HG02571 (cell line): ENCODE results near the gene PCSK5.

Experiments used
- ATAC-seq: cut with Tn5 transposase; IDR thresholded peaks from one replicate; pipeline ENCODE4 v1.9.1; 2021; ENCODE audit warnings: mild to moderate bottlenecking, moderate library complexity; ENCODE audit not compliant: unreplicated experiment

The PCSK5 gene

DNA sequence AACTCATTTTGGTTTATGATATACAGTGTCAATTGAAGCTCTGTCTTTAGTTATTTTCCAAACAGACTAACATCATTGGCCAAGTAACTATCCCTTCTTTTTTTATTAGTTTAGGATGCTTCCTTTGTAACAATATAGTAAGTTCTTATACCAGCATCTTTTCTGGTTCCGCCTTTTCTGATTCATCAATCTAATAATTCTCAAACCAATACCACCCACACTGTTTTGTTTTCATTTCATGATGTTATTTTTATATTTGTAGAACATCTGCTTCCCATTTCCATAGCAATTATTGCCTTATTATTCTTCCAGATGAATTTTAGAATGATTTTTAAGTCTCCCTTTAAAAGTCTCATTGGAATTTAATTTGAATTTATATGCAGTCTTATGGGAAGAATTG, 285.7 kb downstream of the PCSK5 start:
- ATAC-seq, result no peak

DNA sequence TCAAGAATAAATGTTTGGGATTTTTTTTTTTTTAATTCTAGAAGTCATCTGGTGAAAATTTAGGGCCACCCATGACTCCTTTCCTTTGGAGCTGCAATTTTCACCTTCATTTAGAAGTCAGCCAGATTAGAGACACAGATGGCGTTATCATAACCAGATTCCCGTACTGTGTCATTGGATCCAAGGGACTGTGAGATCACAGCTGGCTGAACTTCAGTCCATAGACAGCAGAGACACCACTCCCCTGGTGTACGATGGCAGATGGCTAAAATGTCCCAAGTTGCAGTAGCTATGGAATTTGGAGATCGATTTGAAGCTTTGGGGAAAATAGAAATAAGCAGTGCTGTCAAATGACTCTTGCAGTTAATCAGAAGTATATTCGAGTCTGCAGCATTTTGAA, 287.5 kb downstream of the PCSK5 start:
- ATAC-seq, result no peak

DNA sequence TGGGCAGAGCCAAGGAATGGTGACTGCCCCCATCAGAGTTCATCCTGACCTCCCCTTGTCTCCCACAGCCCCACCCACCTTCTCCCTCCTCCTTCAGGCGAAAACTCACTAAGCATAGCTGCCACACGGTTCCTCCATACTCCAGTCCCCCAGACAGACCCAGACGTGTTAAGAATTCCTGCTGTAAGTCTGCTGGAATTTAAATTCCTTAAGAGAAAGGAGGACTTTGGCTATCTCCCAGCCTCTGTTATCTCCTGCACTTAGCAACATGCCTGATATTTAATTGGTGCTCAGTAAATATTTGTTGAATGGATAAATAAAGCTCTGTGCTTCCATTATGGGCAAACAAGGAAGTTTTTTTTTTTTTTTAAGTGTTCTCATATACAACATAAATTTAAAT, 290.1 kb downstream of the PCSK5 start:
- ATAC-seq, result no peak

DNA sequence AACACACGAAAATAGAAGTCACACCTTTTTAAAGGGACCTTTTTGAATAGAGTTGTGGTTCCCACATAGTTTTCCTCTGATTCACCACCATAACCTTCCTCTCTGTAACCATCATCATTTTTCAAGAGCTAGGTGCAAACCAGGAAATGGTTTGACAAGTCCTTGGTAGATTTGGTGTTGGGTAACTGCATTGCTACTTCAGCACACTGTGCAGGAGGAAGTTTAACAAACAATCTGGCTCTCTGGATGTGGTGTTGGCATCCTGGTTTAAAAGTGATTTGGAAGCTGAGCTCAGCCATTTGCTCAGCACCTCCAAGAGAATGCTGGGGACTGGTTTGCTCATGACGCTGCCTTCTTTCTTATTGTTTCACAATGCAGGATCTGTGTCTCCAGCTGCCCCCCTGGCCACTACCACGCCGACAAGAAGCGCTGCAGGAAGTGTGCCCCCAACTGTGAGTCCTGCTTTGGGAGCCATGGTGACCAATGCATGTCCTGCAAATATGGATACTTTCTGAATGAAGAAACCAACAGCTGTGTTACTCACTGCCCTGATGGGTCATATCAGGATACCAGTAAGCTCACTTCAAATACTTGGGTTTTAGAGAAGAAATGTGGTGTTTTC, 290.7 kb downstream of the PCSK5 start:
- ATAC-seq, result no peak

DNA sequence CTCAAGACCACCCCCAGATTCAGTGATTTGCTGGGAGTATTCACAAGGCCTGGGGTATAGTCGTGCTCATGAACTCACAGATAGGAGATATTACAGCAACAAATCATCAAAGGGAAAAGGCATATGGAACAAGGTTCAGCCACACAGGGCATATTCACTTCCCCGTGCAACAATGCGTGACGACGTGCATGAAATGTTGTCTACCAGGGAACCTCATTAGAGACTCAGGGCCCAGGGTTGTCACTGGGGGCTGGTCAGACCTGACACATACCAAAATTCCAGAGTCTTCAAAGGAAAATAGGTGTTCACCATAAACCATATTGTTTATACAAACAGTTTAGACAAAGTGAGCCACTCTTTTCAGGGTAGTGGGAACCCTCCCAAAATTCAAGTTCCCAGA, 291.3 kb downstream of the PCSK5 start:
- ATAC-seq, result no peak

DNA sequence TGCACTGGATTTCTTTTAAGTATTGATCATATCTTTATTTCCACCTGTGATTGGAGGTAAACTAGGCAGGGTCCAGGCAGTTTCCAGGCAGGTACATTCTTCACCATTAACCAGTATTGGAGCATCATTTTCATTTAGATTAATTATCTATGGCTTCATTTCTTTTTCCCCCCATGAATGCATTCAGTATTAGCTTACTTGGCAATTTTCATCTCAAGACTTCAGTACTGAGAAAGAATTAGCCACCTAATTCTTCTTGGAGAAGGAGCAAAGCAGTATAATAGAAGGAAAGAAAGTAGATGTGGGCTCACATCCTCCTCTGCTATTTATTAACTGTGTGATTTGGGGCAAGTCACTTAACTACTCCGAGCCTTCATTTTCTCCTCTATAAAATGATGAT, 295.0 kb downstream of the PCSK5 start:
- ATAC-seq, result no peak

DNA sequence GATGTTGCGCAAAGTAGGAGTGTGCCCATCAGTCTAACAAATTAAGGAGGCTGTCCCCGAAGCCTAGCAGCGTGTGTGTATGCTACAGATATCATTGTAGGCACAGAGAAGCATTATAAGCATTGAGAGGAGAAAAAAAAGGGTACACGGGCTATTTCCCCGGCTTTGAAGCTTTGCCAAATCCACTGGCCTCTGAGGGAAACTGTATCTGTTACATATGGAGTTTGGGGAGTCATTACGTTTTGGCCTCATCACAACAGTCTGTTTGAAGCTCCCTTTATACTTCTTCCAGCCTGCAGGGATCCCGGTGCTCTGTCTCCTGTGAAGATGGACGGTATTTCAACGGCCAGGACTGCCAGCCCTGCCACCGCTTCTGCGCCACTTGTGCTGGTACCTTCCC, 297.8 kb downstream of the PCSK5 start:
- no peak for ATAC-seq

DNA sequence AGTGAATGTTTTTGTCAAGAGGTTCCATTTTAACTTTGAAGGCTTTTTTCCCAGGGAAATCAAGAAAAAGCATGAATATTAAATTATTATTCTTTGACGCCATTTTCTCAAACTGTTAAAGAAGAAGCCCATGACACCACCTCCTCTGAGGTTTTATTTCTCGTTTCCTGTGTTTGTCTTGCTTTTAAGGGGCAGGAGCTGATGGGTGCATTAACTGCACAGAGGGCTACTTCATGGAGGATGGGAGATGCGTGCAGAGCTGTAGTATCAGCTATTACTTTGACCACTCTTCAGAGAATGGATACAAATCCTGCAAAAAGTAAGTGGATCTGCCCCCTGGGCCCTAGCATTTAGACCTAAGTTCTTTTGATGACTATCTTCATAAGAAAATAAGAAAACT, 298.4 kb downstream of the PCSK5 start:
- no peak for ATAC-seq

DNA sequence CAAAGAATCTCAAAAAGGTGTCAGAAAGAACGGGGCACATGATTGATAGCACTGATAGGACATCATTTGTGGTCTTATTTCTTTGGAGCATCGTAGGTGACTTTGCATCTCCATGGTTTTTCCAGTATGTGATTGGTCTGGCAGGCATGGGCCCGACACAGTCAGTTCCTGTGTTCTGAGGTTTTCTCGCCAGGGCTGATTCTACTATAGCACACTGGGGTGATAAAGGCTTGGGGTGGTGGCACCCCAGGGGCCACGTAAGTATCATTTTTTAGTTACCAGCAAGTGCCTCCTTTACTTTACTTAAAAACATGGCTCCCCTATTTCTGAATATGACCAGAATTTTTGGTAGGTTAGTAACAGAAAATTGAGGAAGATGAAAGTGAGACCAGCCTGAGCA, 301.0 kb downstream of the PCSK5 start:
- ATAC-seq, result no peak

DNA sequence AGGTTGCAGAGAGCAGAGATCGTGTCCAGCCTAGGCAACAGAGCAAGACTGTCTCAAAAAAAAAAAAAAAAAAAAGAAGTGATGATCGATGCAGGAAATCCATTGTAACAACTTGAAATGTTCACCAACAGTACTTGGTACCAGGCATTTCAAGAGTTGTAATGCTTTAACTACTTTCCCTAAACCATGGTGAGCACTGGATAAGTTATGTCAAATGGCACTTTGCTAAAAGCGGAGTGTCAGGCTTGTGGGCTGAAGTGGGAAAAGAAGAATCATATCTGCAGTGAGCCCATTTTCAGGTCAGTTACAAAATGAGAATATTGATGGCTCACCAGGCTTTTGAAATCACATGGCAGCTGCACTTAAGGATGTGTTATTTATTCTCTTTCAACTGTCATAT, 301.5 kb downstream of the PCSK5 start:
- no peak for ATAC-seq

DNA sequence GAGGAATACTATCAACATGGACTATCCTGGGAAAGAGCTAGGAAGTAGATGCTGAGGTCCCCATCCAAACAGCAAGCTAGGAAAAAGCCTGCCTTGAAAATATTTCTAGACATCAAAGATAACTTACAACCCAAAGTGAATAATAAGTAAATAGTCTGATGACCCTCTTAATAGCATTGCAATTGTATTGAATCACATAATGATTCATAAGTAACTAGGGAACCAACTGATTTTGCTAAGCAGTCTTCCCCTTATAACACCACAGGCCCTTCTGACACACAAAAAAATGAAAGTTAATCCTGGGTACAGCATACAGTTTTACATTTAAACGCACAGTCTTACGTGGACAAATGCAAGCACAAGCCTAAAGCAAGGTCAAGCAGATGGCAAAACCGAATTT, 304.4 kb downstream of the PCSK5 start:
- no peak for ATAC-seq

DNA sequence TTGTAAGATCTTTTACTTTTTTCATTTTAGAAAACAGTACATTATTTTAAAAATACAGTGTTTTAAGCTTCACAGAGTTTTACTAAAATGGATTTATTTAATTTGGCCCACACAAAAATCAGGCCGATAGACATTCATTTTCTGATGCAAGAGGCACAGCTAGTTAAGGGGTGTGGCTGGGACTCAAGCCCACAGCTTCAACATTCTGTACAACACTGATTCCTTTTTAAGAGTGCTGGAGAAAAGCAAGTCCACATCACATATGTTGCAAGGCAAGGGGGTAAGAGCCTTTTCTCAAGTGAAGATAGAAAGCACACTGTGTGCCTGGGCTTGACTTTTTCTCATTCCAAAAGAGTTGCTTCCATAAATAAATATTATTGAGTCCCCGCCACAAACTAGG, 307.9 kb downstream of the PCSK5 start:
- no peak for ATAC-seq

DNA sequence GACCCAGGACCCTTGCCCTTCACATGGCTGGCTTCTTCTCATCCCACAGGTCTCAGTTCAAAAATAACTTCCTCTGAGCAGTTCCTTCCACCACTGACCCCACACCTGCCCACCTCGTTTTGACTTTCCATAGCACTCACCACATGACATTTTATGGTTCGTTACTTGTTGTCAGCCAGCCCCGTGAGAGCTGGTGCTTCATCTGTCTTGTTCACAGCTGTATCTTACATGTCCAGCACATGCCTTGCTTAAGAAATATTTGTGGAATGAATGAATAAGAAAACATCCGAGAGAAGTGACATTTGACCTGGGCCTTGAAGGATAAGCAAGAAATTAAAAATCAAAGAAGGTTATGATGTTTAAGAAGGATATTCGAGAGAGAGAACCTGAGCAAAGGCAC, 309.8 kb downstream of the PCSK5 start:
- no peak for ATAC-seq

DNA sequence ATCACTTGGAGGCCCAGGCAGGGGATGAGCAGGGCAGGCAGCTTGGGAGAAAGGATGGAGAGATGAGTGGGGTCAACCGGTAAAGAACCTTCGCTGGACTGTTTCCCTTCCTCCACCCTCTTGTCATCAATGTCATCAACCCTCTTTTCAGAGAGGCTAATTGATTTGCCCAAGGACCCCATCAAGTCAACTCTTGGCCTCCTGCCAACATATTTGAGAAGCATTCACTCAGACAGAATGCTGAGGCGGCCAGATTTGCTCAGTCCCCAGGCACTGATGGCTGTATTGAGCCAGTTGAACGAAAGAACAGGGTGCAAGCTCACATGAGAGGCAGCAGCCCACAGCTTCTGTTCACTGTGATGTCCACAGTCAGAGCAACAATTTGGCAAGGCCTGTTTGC, 310.3 kb downstream of the PCSK5 start:
- ATAC-seq, result no peak

DNA sequence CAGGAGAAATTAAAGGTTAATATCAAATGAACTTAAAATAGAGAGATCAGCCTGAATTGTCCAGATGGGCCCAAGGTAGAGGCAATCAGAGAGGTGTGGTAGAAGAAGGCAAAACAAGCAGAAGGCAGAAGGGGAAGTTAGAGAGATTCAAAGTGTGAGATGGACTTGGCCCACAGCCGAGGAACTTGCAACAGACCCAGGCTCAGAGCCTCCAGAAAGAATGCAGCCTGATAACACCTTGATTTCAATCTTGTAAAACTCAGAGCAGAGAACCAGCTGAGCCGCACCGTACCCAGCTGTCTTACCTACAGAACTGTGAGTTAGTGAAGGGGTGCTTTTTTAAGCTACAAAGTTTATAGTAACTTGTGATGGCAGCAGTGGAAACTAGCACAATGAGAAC, 312.9 kb downstream of the PCSK5 start:
- no peak for ATAC-seq

DNA sequence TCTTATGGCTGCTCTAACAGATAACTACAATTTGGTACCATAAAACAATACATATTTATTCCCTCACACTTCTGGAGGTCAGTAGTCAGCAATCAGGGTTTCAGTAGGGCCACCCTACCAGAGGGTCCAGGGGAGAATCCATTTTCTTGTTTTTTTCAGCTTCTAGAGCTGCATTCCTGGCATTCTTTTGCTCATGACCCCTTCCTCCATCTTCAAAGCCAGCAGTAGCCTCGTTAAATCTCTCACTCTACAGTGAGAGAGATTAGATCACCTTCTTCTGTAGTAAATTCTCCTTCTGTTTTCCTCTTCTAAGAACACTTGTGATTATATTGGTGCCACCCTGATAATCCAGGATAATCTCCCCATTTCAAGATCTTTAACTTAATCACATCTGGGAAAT, 316.3 kb downstream of the PCSK5 start:
- no peak for ATAC-seq

DNA sequence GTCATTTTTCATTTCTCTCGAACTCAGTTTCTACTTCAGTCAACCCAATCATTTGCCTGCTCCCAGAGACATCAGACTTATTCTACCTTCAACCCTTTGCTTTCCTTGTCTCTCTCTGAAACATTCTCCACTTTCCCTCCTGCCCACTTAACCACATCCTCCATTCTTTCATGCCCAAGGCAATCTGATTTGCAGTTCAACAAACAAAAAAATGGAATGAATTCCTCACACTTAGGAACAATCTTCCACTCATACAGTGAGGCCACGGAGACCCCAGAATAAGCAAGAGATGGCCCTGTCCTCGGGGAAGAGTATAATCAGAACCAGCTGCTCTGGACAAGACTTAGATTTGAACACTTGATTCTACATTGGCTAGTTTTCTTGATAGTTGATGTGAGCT, 323.3 kb downstream of the PCSK5 start:
- ATAC-seq, result no peak

DNA sequence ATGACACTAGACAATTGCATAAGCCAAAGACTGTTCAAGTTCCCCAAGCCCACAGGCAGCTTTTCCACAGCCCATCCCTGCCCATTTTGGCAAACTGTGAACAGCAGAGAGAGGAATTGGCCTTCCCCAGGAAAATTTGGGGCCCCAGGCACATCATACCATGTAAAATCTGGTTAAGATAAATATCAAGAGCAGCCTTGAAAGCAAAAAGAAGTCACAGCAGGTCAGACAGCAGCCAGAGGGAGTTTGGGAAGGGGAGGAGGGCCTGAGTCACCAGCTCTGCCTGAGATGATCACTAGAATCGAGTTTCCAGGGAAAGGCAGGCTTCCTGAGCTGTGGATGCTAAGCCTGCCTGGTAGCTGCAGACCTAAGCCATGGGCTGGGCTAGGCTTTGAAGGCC, 324.6 kb downstream of the PCSK5 start:
- no peak for ATAC-seq

DNA sequence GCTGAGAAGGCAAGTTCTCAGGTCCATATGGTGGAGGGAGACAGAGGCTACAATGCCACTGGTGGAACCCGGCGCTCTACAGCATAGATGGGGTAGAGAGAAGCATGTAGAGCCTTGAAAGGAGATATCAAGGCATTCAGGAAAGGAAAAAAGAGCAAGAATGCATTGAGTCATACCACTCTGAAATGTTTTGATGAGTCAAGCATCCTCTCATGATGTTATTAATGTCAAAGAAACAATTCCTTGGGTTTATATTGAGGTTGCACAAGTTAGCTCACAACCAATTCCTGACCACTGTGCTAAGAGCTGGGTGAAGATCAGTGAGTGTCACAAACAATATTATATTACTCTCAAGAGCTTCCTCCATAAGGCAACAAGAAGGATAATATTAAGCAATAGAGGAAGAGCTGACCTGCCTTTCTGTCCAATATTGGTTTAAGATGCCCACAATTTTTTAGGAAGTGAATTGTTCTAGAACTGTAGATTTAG, 325.7 kb downstream of the PCSK5 start:
- no peak for ATAC-seq

DNA sequence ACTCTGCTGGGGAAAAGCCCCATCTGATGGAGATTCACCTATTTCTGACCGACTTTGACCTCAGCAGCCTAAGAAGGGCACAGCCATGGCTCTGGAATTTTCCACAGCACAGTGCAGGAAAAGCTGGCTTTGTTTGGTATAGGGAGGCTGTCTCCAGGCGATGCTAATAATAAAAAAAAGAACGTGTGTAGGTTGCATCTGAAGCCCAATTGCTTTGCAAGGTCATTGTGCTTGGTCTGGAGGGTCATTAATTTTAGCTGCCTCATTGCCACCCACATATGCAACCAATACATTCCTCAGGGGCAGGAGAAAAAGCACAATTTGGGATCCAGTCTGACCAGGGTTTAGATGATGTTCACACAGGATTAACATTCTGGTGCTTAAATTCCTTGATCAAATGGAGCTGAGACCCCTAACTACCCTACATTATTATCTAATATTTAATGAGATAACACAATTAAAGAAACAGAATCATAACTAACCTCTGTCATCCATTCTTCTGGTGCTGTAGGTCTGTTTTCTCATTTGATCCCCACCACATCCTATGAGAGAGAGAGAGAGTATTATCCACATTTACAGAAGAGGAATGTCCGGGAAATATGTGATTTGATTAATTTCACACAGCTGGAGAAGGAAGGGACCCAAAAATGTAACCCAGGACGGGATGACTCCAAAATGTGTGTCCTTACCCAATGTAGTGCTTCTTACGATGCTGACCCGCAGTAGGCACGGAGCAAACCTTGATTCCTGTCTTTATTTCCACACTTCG, 327.8 kb downstream of the PCSK5 start:
- ATAC-seq, result no peak

DNA sequence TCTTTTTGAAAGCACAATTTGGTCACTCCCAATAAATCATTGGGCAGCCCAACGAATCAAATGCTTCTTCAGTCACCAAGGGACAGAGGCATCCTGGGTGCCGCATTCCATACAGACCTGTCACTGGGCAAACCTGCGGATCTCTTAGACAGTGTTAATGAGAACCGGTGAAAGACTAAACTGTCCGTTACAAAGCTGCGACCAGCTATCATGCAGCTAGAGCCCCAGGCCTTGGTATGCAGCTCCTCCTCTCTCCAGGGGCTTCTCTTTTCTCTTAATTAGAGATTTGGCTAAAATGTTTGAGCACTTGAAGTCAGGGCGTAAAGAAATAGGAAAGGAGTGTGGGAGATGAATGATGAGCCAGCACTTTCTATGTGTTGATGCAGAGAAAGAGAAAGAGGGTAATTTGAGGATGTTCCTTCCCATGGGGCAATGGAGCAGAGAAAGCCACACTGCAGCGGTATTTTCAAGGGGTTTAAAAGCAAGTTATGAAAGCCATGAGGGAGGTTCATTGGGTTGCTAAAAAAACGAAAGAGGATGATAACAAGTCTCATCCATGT, 328.5 kb downstream of the PCSK5 start:
- no peak for ATAC-seq

DNA sequence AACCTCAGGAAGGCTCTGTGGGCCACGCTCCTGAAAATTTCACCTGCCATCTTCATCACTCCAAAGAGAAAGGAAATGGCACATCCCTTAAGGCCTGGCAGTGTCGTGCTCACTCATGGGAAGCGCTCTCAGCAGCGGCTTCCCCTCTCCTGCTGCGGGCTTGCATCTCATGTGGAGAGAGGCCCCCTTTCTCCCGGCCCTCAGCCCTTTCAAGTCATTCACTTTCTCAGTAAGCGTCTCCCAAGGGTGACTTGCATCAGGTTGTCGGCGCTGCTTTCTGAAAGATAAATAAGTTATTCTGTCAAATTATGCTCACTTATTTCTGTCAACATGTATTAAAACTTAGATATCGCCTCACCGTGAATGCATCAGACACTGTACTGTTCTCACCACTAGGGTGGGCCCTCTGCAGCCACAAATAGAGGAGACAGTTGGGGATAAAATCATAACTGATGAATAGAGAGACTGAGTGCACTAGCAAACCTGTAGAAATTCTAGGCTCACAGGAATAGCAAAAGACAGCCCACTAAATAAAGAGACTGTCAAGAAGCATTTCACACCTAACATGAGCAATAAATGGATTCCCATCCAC, 329.2 kb downstream of the PCSK5 start:
- no peak for ATAC-seq
